ENCODE measurements around the gene SLC6A3. TPM values are rescaled to one million over a fixed set of nuclear protein-coding genes. Genes with fewer than 3 reads are reported as not detected.

SLC6A3 gene
- total and polyA plus RNA-seq, 9 of the 15 experiments (the other 6 are each of a cell fraction or from before 2014, with no cell fraction given): not detected

DNA sequence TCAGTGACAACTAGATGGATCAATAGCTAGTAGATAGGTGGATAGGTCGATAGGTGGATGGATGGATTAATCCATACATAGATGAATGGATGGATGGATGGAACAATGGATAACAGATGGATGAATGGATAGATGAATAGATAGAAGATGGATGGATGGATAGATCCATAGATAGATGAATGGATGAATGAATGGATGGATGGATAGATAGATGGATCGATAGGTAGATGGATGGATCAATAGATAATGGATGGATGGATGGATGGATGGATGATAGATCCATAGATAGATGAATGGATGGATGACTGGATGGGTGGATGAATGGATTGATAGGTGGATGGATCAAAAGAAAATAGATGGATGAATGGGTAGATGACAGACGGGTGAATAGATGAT lies 5.1 kb downstream of the SLC6A3 start:
- intact Hi-C loops (cut with micrococcal nuclease) (no loop called here), in situ Hi-C loops (cut with MboI) (no loop called here)
- BruUV-seq (replicated peaks): no TSS peak
- Histone ChIP-seq H3K4me3 (no peak overlapping the region), H3K36me3 (ENCODE audit: control insufficient read depth, insufficient read depth, low read length) (no peaks in the 10 kb centered on the region), H3K9me1 (ENCODE audit: control insufficient read depth, insufficient read depth, low read length) (no peaks in the 10 kb centered on the region), H3K27ac (ENCODE audit: extremely low read depth, low read depth, low read length) (no peak overlapping the region), H2AFZ (ENCODE audit: low read depth, low read length) (no peak overlapping the region), H4K20me1 (replicated peaks; ENCODE audit: control insufficient read depth, insufficient read depth, low read length) (no peaks in the 10 kb centered on the region), H3K27me3 (ENCODE audit: control insufficient read depth in 2 of 2, insufficient read depth in 2 of 2, low read length in 2 of 2) (peaks cover 49 to 77% of the 10 kb centered on the region in 2 experiments), H3K9me3 (replicated peaks; ENCODE audit: control insufficient read depth, insufficient read depth, low read depth, low read length) (no peaks in the 10 kb centered on the region), H3K4me1 (replicated peaks in 1 of 2; ENCODE audit: control insufficient read depth in 2 of 2, insufficient read depth in 2 of 2, low read length in 2 of 2) (peaks cover 0 to 5% of the 10 kb centered on the region in 2 experiments; a peak in 2 of 5 replicates), H3K9ac (ENCODE audit: insufficient read depth in 1 of 2, low read depth in 2 of 2, low read length in 2 of 2) (no peak overlapping the region), H3K79me2 (ENCODE audit: control insufficient read depth, insufficient read depth, low read length) (no peaks in the 10 kb centered on the region), H3K4me2 (ENCODE audit: insufficient read depth, low read length) (no peak overlapping the region)
- ATAC-seq (no peak), DNase-seq (ENCODE audit: extremely low read depth in 1 of 4, low spot score in 3 of 4) (no peak), FAIRE-seq (no peak)
- ChIA-PET POLR2A (no interaction called here), CTCF (ENCODE audit: low intra/inter-chr PET ratio) (no interaction called here)
- WGBS (ENCODE audit: insufficient coverage, low coverage, missing lambda C conversion rate): 0% methylated on average over 3 of the region's 3 CpGs
- TF ChIP-seq CREBBP (IDR thresholded peaks at IDR 0.05; ENCODE audit: low read depth, low read length) (no peak), IRF1 (CRISPR knock-in tag; IDR thresholded peaks at IDR 0.05; ENCODE audit: borderline replicate concordance) (no peak), CBX5 (IDR thresholded peaks at IDR 0.05; ENCODE audit: borderline replicate concordance, low read depth) (no peak), ZNF174 (CRISPR knock-in tag; IDR thresholded peaks at IDR 0.05) (no peak), MAFF (IDR thresholded peaks at IDR 0.05; ENCODE audit: low read length) (no peak), PCBP2 (IDR thresholded peaks at IDR 0.05; ENCODE audit: low read depth, low read length, poor library complexity, severe bottlenecking) (no peak), ZNF77 (CRISPR knock-in tag; IDR thresholded peaks at IDR 0.05) (no peak), PBX2 (CRISPR knock-in tag; IDR thresholded peaks at IDR 0.05; ENCODE audit: low read depth) (no peak), PBX2 (tag; conservative IDR thresholded peaks at IDR 0.05; ENCODE audit: low read depth) (no peak), GATAD2A (IDR thresholded peaks at IDR 0.05) (no peak), SMAD2 (IDR thresholded peaks at IDR 0.05; ENCODE audit: low read depth, low read length) (no peak), TCFL5 (CRISPR knock-in tag; conservative IDR thresholded peaks at IDR 0.05) (no peak), COPS2 (conservative IDR thresholded peaks at IDR 0.05) (no peak), CBX8 (IDR thresholded peaks at IDR 0.05; ENCODE audit: borderline replicate concordance, extremely low read depth, low read depth, low read length, poor library complexity, severe bottlenecking) (no peak), HES1 (IDR thresholded peaks at IDR 0.05; ENCODE audit: low read depth) (no peak)
- TF ChIP-seq, protein P1, sequence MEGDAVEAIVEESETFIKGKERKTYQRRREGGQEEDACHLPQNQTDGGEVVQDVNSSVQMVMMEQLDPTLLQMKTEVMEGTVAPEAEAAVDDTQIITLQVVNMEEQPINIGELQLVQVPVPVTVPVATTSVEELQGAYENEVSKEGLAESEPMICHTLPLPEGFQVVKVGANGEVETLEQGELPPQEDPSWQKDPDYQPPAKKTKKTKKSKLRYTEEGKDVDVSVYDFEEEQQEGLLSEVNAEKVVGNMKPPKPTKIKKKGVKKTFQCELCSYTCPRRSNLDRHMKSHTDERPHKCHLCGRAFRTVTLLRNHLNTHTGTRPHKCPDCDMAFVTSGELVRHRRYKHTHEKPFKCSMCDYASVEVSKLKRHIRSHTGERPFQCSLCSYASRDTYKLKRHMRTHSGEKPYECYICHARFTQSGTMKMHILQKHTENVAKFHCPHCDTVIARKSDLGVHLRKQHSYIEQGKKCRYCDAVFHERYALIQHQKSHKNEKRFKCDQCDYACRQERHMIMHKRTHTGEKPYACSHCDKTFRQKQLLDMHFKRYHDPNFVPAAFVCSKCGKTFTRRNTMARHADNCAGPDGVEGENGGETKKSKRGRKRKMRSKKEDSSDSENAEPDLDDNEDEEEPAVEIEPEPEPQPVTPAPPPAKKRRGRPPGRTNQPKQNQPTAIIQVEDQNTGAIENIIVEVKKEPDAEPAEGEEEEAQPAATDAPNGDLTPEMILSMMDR (IDR thresholded peaks at IDR 0.05 in 2 of 3, conservative IDR thresholded peaks at IDR 0.05 in 1 of 3; ENCODE audit: insufficient read depth in 2 of 3, low read depth in 1 of 3, low read length in 3 of 3): no peak
- TF ChIP-seq, protein P2, sequence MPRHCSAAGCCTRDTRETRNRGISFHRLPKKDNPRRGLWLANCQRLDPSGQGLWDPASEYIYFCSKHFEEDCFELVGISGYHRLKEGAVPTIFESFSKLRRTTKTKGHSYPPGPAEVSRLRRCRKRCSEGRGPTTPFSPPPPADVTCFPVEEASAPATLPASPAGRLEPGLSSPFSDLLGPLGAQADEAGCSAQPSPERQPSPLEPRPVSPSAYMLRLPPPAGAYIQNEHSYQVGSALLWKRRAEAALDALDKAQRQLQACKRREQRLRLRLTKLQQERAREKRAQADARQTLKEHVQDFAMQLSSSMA (CRISPR knock-in tag; IDR thresholded peaks at IDR 0.05): no peak
